HepG2 (cell line): ENCODE results near the gene SLC35B2. TPM values are rescaled to one million over a fixed set of nuclear protein-coding genes. Genes with fewer than 3 reads are reported as not detected.

ENCODE experiments used
- BCL6 ChIP-seq: IDR thresholded peaks from 2 replicates; pipeline ENCODE4 v1.6.1; 2016; ENCODE audit warnings: missing genetic modification reagents, missing compliant biosample characterization
- CENPX ChIP-seq: sonication (generic); formaldehyde crosslinking; IDR thresholded peaks from 2 replicates; pipeline ENCODE4 v1.9.0; 2021; ENCODE audit warnings: mild to moderate bottlenecking, missing genetic modification reagents, moderate library complexity
- EEA1 ChIP-seq: sonication (generic); formaldehyde crosslinking; IDR thresholded peaks from 2 replicates; pipeline ENCODE4 v1.5.1; 2020; ENCODE audit warnings: mild to moderate bottlenecking, missing genetic modification reagents, borderline replicate concordance
- ELF1 ChIP-seq: sonication (generic); formaldehyde crosslinking; IDR thresholded peaks from 2 replicates; pipeline ENCODE4 v1.4.0; 2020; ENCODE audit warnings: missing genetic modification reagents
- HMGXB4 ChIP-seq, 2 experiments: sonication (generic) in 1 of 2; formaldehyde crosslinking in 1 of 2; IDR thresholded peaks; 2 replicates each; pipeline versions ENCODE4 v1.4.0 to v1.6.1; 2018 to 2020; ENCODE audit warnings: missing genetic modification reagents in 2 of 2, borderline replicate concordance in 1 of 2, low read depth in 1 of 2, mild to moderate bottlenecking in 1 of 2, missing biosample characterization in 1 of 2
- KLF9 ChIP-seq: IDR thresholded peaks from 2 replicates; pipeline ENCODE4 v1.6.1; 2016; ENCODE audit warnings: low read depth
- MED1 ChIP-seq: sonication (generic); formaldehyde crosslinking; IDR thresholded peaks from 2 replicates; pipeline ENCODE4 v1.4.0; 2020; ENCODE audit warnings: missing genetic modification reagents
- MTF2 ChIP-seq: sonication (generic); formaldehyde crosslinking; IDR thresholded peaks from 2 replicates; pipeline ENCODE4 v1.5.0; 2020; ENCODE audit warnings: missing genetic modification reagents, borderline replicate concordance
- REL ChIP-seq: sonication (generic); formaldehyde crosslinking; conservative IDR thresholded peaks from 2 replicates; pipeline ENCODE4 v1.8.0; 2022; ENCODE audit warnings: mild to moderate bottlenecking, missing genetic modification reagents, moderate library complexity
- RXRB ChIP-seq: IDR thresholded peaks from 2 replicates; pipeline ENCODE4 v1.6.1; 2016; ENCODE audit warnings: borderline replicate concordance, missing genetic modification reagents, missing compliant biosample characterization
- SRY ChIP-seq: sonication (generic); formaldehyde crosslinking; IDR thresholded peaks from 2 replicates; pipeline ENCODE4 v1.8.0; 2022; ENCODE audit warnings: mild to moderate bottlenecking, missing genetic modification reagents
- TEAD2 ChIP-seq: sonication (generic); formaldehyde crosslinking; IDR thresholded peaks from 2 replicates; pipeline ENCODE4 v1.9.0; 2021; ENCODE audit warnings: missing genetic modification reagents
- U2AF1 ChIP-seq: fragments of 200-400 bp; formaldehyde crosslinking; optimal IDR thresholded peaks from 2 replicates; pipeline ENCODE3; 2017; ENCODE audit warnings: mild to moderate bottlenecking, low read depth, low read length
- XRCC5 ChIP-seq: fragments of 200-400 bp; formaldehyde crosslinking; optimal IDR thresholded peaks from 2 replicates; pipeline ENCODE3; 2017; ENCODE audit warnings: mild to moderate bottlenecking, low read length
- ZBTB25 ChIP-seq: IDR thresholded peaks from 2 replicates; pipeline ENCODE4 v1.6.1; 2018; ENCODE audit warnings: missing genetic modification reagents
- ZNF260 ChIP-seq: sonication (generic); formaldehyde crosslinking; IDR thresholded peaks from 2 replicates; pipeline ENCODE4 v1.4.0; 2020; ENCODE audit warnings: missing genetic modification reagents, low read depth, mild to moderate bottlenecking, borderline replicate concordance
- ZNF282 ChIP-seq: fragments of 450-650 bp; IDR thresholded peaks from 2 replicates; pipeline ENCODE4 v1.6.1; 2018; ENCODE audit not compliant: partially characterized antibody
- ZNF326 ChIP-seq: sonication (generic); formaldehyde crosslinking; IDR thresholded peaks from 2 replicates; pipeline ENCODE4 v1.4.0; 2020; ENCODE audit warnings: missing genetic modification reagents, borderline replicate concordance
- ZNF629 ChIP-seq: sonication (generic); formaldehyde crosslinking; conservative IDR thresholded peaks from 2 replicates; pipeline ENCODE4 v1.5.0; 2020; ENCODE audit warnings: missing genetic modification reagents
- polyA plus RNA-seq, 8 experiments: library from polyadenylated mRNA; depleted of rRNA in 3 of 8; stranded (reverse) in 7 of 8; unstranded in 1 of 8; fragments of >200 nt; fragmentation: Illumina TruSeq in 4 of 8; extraction: Trizol in 4 of 8; gene quantifications; 2 replicates each; pipeline versions ENCODE4 v1.2.1 to v1.2.3, GENCODE V29; 2011 to 2016; ENCODE audit warnings: low read depth in 4 of 8, missing spikeins in 1 of 8, mixed read lengths in 1 of 8; ENCODE audit not compliant: insufficient read depth in 1 of 8
- total RNA-seq, 5 experiments: library from RNA; depleted of rRNA; stranded (reverse); fragments of >200 nt; fragmentation: Illumina TruSeq; extraction: Trizol; gene quantifications; 2 replicates each; pipeline ENCODE4 v1.2.3, GENCODE V29; 2016; ENCODE audit warnings: low read depth in 1 of 5
- TF ChIP-seq, protein P1 (sequence below): sonication (generic); formaldehyde crosslinking; IDR thresholded peaks from 2 replicates; pipeline ENCODE4 v1.5.1; 2020; ENCODE audit warnings: mild to moderate bottlenecking, missing genetic modification reagents, moderate library complexity
- TF ChIP-seq, protein P2 (sequence below): sonication (generic); formaldehyde crosslinking; IDR thresholded peaks from 2 replicates; pipeline ENCODE4 v1.5.0; 2020; ENCODE audit warnings: mild to moderate bottlenecking, missing genetic modification reagents, moderate library complexity
- TF ChIP-seq, protein P3 (sequence below): sonication (generic); formaldehyde crosslinking; IDR thresholded peaks from 2 replicates; pipeline ENCODE4 v1.5.0; 2020; ENCODE audit warnings: mild to moderate bottlenecking, missing genetic modification reagents

Gene SLC35B2
- total and polyA plus RNA-seq, 2 of the 13 experiments (the other 11 are each of a cell fraction or from before 2014, with no cell fraction given) = 61.1 to 148 TPM

DNA sequence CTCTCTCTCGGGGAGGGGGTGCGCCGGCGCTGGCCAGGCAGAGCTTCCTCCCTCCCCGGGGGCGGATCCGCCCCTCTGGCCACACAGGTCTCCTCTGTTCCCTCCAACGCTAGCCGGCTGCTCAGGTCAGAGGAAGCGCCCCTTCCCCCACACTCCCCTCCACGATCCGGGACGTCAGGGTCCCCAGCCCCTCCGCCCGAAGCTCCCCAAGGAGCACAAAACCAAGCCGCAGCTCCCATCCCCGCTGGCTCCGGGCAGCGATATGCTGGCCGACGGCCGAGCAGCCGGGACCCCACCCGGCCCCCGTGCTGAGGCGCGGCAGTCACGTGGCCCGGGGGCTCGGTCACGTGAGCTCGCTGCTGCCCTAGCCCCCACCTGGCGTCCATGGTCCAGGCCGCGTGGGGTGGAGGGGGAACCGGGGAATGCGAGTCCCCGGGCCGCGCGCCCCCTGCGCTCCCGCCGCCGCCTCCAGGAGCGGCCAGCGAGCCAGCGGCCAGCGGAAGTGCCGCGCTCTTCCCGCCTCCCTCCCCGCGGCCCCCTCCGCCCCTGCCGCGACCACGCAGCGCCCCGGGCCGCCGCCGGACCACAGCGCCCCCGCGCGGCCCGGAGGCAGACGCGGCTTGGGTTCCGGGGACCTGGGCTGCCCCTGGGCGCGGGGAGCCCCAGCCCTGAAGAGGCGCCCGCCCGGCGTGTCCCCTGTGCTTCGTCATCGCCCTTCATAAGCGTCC lies at the start of gene SLC35B2 (continued):
- TF ChIP-seq, protein P1, sequence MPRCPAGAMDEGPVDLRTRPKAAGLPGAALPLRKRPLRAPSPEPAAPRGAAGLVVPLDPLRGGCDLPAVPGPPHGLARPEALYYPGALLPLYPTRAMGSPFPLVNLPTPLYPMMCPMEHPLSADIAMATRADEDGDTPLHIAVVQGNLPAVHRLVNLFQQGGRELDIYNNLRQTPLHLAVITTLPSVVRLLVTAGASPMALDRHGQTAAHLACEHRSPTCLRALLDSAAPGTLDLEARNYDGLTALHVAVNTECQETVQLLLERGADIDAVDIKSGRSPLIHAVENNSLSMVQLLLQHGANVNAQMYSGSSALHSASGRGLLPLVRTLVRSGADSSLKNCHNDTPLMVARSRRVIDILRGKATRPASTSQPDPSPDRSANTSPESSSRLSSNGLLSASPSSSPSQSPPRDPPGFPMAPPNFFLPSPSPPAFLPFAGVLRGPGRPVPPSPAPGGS (CRISPR knock-in tag) = peak; percentile 68
- TF ChIP-seq, protein P2, sequence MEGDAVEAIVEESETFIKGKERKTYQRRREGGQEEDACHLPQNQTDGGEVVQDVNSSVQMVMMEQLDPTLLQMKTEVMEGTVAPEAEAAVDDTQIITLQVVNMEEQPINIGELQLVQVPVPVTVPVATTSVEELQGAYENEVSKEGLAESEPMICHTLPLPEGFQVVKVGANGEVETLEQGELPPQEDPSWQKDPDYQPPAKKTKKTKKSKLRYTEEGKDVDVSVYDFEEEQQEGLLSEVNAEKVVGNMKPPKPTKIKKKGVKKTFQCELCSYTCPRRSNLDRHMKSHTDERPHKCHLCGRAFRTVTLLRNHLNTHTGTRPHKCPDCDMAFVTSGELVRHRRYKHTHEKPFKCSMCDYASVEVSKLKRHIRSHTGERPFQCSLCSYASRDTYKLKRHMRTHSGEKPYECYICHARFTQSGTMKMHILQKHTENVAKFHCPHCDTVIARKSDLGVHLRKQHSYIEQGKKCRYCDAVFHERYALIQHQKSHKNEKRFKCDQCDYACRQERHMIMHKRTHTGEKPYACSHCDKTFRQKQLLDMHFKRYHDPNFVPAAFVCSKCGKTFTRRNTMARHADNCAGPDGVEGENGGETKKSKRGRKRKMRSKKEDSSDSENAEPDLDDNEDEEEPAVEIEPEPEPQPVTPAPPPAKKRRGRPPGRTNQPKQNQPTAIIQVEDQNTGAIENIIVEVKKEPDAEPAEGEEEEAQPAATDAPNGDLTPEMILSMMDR = peak; percentile 73
- TF ChIP-seq ZNF260 (CRISPR knock-in tag) (peak; percentile 87; the same call in 1 of the 2 replicates), BCL6 (CRISPR knock-in tag) (peak; percentile 31; the same call in 1 of the 2 replicates), CENPX (CRISPR knock-in tag) (no peak), EEA1 (CRISPR knock-in tag) (no peak; the same call in 1 of the 2 replicates), RXRB (CRISPR knock-in tag) (peak; percentile 60), KLF9 (CRISPR knock-in tag) (peak; percentile 87; the same call in 1 of the 2 replicates), ZNF326 (CRISPR knock-in tag) (no peak; the same call in 1 of the 2 replicates), XRCC5 (no peak), ZNF629 (CRISPR knock-in tag) (no peak), U2AF1 (no peak), ZNF282 (no peak), SRY (CRISPR knock-in tag) (peak; percentile 55; the same call in 1 of the 2 replicates), TEAD2 (CRISPR knock-in tag) (no peak), MTF2 (peak; percentile 97; the same call in 1 of the 2 replicates), HMGXB4 (CRISPR knock-in tag; IDR thresholded peaks at IDR 0.05; ENCODE audit: borderline replicate concordance in 1 of 2, low read depth in 1 of 2) (peak; percentile 73 to 97; a peak in 3 of 4 replicates), REL (peak; percentile 87; the same call in 1 of the 2 replicates), ELF1 (CRISPR knock-in tag) (peak; percentile 51), ZBTB25 (peak; percentile 97), MED1 (CRISPR knock-in tag) (peak; percentile 54; the same call in 1 of the 2 replicates)
- TF ChIP-seq, protein P3, sequence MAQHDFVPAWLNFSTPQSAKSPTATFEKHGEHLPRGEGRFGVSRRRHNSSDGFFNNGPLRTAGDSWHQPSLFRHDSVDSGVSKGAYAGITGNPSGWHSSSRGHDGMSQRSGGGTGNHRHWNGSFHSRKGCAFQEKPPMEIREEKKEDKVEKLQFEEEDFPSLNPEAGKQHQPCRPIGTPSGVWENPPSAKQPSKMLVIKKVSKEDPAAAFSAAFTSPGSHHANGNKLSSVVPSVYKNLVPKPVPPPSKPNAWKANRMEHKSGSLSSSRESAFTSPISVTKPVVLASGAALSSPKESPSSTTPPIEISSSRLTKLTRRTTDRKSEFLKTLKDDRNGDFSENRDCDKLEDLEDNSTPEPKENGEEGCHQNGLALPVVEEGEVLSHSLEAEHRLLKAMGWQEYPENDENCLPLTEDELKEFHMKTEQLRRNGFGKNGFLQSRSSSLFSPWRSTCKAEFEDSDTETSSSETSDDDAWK (CRISPR knock-in tag) = no peak
